Thyroid gland (tissue), 4 donors: ENCODE results near the gene PLEKHM3. TPM values are rescaled to one million over a fixed set of nuclear protein-coding genes. Genes with fewer than 3 reads are reported as not detected.
"Not testable (repeated sequence)": the region's sequence is repeated elsewhere in the genome, so short reads cannot be mapped to it uniquely, and the experiment has no call there.

ENCODE experiments used
- DNase-seq, 2 donors: peaks; one replicate each; pipeline ENCODE4 v3.0.0-alpha.2; 2019
- H3K27ac ChIP-seq, 3 donors: fragments of 200-600 bp; sonication (generic); 1 replicate in 2 of 3; 2 replicates in 1 of 3; pipeline ENCODE4 v1.5.1; 2016 to 2019; ENCODE audit warnings: mild to moderate bottlenecking in 1 of 3, moderate library complexity in 1 of 3
- H3K27me3 ChIP-seq: fragments of 200-600 bp; sonication (generic); one replicate; pipeline ENCODE4 v1.5.1; 2019
- H3K36me3 ChIP-seq, 2 donors: fragments of 200-600 bp; sonication (generic); one replicate each; pipeline ENCODE4 v1.5.1; 2016 to 2019
- H3K4me1 ChIP-seq, 2 donors: fragments of 200-600 bp; sonication (generic); one replicate each; pipeline ENCODE4 v1.5.1; 2017 to 2019
- H3K4me3 ChIP-seq, 3 donors: fragments of 200-600 bp; sonication (generic); replicated peaks in 1 of 3; 1 replicate in 2 of 3; 2 replicates in 1 of 3; pipeline ENCODE4 v1.5.1; 2016; ENCODE audit warnings: mild to moderate bottlenecking in 1 of 3
- H3K9me3 ChIP-seq: fragments of 200-600 bp; sonication (generic); one replicate; pipeline ENCODE4 v1.5.1; 2017
- CTCF ChIP-seq, 6 experiments: fragments of 200-600 bp in 3 of 6; fragments of 450-650 bp in 3 of 6; sonication (generic) in 3 of 6; IDR thresholded peaks; one replicate each; pipeline ENCODE4 v1.5.1; 2016 to 2019; ENCODE audit warnings: antibody characterized with exemption in 6 of 6, mild to moderate bottlenecking in 2 of 6, inconsistent platforms in 1 of 6, moderate library complexity in 1 of 6
- POLR2A ChIP-seq, 2 donors: fragments of 450-650 bp; IDR thresholded peaks; one replicate each; pipeline ENCODE4 v1.6.1; 2017; ENCODE audit warnings: antibody characterized with exemption in 2 of 2, mild to moderate bottlenecking in 2 of 2, moderate library complexity in 1 of 2
- WGBS, 2 donors: methylation state at CpG; one replicate each; pipeline ENCODE4 v1.1.5; 2017; 5-methylcytosine and 5-hydroxymethylcytosine counted together
- intact Hi-C: fragments of 100-400 bp; cut with DNase I; formaldehyde crosslinking; loops from one replicate; pipeline ENCODE4 v1.15.1; 2023
- total RNA-seq, 4 donors: library from RNA; depleted of rRNA; stranded (reverse); fragments of >200 nt; gene quantifications; one replicate each; pipeline ENCODE4 v1.2.3, GENCODE V29; 2016

Gene PLEKHM3
- total RNA-seq, 4 donors from 2014 or later, result 42.2 to 53.0 (median 44.5) TPM

- TF ChIP-seq CTCF (IDR thresholded peaks at IDR 0.05) (no peak), POLR2A (IDR thresholded peaks at IDR 0.05) (no peak)
- no peak for DNase-seq
- H3K36me3 ChIP-seq, result no peaks in the 10 kb centered on the region
- no peak overlapping the region for H3K27ac ChIP-seq
- H3K9me3 ChIP-seq, result no peaks in the 10 kb centered on the region
- WGBS, 2 donors, result 80 to 81% methylated on average over 9 of the region's 9 CpGs
- intact Hi-C loops, result no loop called here
- H3K27me3 ChIP-seq, result no peaks in the 10 kb centered on the region
- H3K4me1 ChIP-seq, result peaks cover 11 to 12% of the 10 kb centered on the region in 2 donors
- H3K4me3 ChIP-seq, result no peak overlapping the region
Observed at GRCh38 chr2:207812058-207812725, 213.1 kb downstream of the PLEKHM3 start.

- H3K9me3 ChIP-seq, H3K4me3 ChIP-seq, intact Hi-C loops, DNase-seq, H3K36me3 ChIP-seq, H3K27me3 ChIP-seq: not testable (repeated sequence)
- peaks cover 11 to 12% of the 10 kb centered on the region in 2 donors for H3K4me1 ChIP-seq
- 95 to 96% methylated on average over 10 of the region's 10 CpGs for WGBS, 2 donors
- H3K27ac ChIP-seq, result peak overlapping the region in 2 of 3 donors; percentile 55 to 81
Observed at GRCh38 chr2:207811658-207812057, 213.7 kb downstream of the PLEKHM3 start.

- peak overlapping the region; percentile 55 to 81 (median 64) for H3K27ac ChIP-seq
- H3K4me3 ChIP-seq, result peak overlapping the region in 1 of 3 donors; percentile 1
- TF ChIP-seq CTCF (IDR thresholded peaks at IDR 0.05) (no peak), POLR2A (IDR thresholded peaks at IDR 0.05) (no peak)
Observed at GRCh38 chr2:207810200-207810788, 215.0 kb downstream of the PLEKHM3 start.

GRCh38 chr2:207808119-207808518 lies 217.2 kb downstream of the PLEKHM3 start:
- H3K4me3 ChIP-seq, result no peak overlapping the region
- TF ChIP-seq POLR2A (IDR thresholded peaks at IDR 0.05), result no peak
- no peak for TF ChIP-seq CTCF (IDR thresholded peaks at IDR 0.05)
- peaks cover 11 to 12% of the 10 kb centered on the region in 2 donors for H3K4me1 ChIP-seq
- H3K27ac ChIP-seq, result no peak overlapping the region
- intact Hi-C loops, result no loop called here
- DNase-seq, result no peak
- H3K27me3 ChIP-seq, result no peaks in the 10 kb centered on the region
- no peaks in the 10 kb centered on the region for H3K36me3 ChIP-seq
- H3K9me3 ChIP-seq, result no peaks in the 10 kb centered on the region
- WGBS, 2 donors, result 90 to 94% methylated on average over 6 of the region's 6 CpGs

More at GRCh38 chr2:207810200-207810788, 215.0 kb downstream of the PLEKHM3 start:
- no peak for DNase-seq
- H3K4me1 ChIP-seq, result peaks cover 11 to 12% of the 10 kb centered on the region in 2 donors
- intact Hi-C loops, result no loop called here
- H3K27me3 ChIP-seq, result no peaks in the 10 kb centered on the region
- H3K9me3 ChIP-seq, result no peaks in the 10 kb centered on the region
- H3K36me3 ChIP-seq, result no peaks in the 10 kb centered on the region
- 80 to 81% methylated on average over 4 of the region's 4 CpGs for WGBS, 2 donors

GRCh38 chr2:207807516-207807915 lies 217.8 kb downstream of the PLEKHM3 start:
- WGBS, 2 donors, result 84 to 91% methylated on average over 5 of the region's 5 CpGs
- Histone ChIP-seq H3K27ac (no peak overlapping the region), H3K36me3 (no peaks in the 10 kb centered on the region), H3K4me1 (peaks cover 11 to 12% of the 10 kb centered on the region in 2 donors), H3K27me3 (no peaks in the 10 kb centered on the region), H3K4me3 (no peak overlapping the region), H3K9me3 (no peaks in the 10 kb centered on the region)
- intact Hi-C loops, result no loop called here
- DNase-seq, result no peak
- TF ChIP-seq POLR2A (IDR thresholded peaks at IDR 0.05), result no peak
- TF ChIP-seq CTCF (IDR thresholded peaks at IDR 0.05), result no peak
